ENCODE measurements around the gene KDM3A. TPM values are rescaled to one million over a fixed set of nuclear protein-coding genes. Genes with fewer than 3 reads are reported as not detected.

KDM3A gene
- total RNA-seq, 2 donors from 2014 or later = 24.6 to 56.6 TPM

GRCh38 chr2:86397986-86398385, 43.2 kb upstream of the KDM3A start:
- Histone ChIP-seq H3K4me1 (replicated peaks) (no peaks in the 10 kb centered on the region), H3K9me3 (no peaks in the 10 kb centered on the region), H3K4me3 (no peak overlapping the region), H3K27me3 (replicated peaks; ENCODE audit: insufficient read depth) (no peaks in the 10 kb centered on the region), H3K36me3 (no peaks in the 10 kb centered on the region), H3K27ac (no peak overlapping the region)
- WGBS = 63% methylated on average over 6 of the region's 6 CpGs
- intact Hi-C loops (cut with DNase I) = no loop called here
- no peak for DNase-seq (ENCODE audit: low spot score)
- TF ChIP-seq POLR2A (IDR thresholded peaks at IDR 0.05) (no peak), CTCF (IDR thresholded peaks at IDR 0.05) (no peak), POLR2AphosphoS5 (IDR thresholded peaks at IDR 0.05) (no peak)

- 86% methylated on average over 7 of the region's 7 CpGs for WGBS
- no peaks in the 10 kb centered on the region for H3K4me1 ChIP-seq (replicated peaks)
- no peak overlapping the region for H3K27ac ChIP-seq
- no peaks in the 10 kb centered on the region for H3K9me3 ChIP-seq
- intact Hi-C loops (cut with DNase I) = no loop called here
- H3K27me3 ChIP-seq (replicated peaks; ENCODE audit: insufficient read depth) = no peaks in the 10 kb centered on the region
- TF ChIP-seq POLR2AphosphoS5 (IDR thresholded peaks at IDR 0.05) = no peak
- no peak for TF ChIP-seq POLR2A (IDR thresholded peaks at IDR 0.05)
- TF ChIP-seq CTCF (IDR thresholded peaks at IDR 0.05) = no peak
- H3K36me3 ChIP-seq = no peaks in the 10 kb centered on the region
- no peak overlapping the region for H3K4me3 ChIP-seq
- no peak for DNase-seq (ENCODE audit: low spot score)
Observed at GRCh38 chr2:86398500-86399474, 42.4 kb upstream of the KDM3A start.

GRCh38 chr2:86400321-86400720, 40.9 kb upstream of the KDM3A start:
- DNase-seq (ENCODE audit: low spot score) = no peak
- intact Hi-C loops (cut with DNase I) = no loop called here
- Histone ChIP-seq H3K36me3 (no peaks in the 10 kb centered on the region), H3K27me3 (replicated peaks; ENCODE audit: insufficient read depth) (no peaks in the 10 kb centered on the region), H3K4me3 (no peak overlapping the region), H3K4me1 (replicated peaks) (no peaks in the 10 kb centered on the region), H3K27ac (no peak overlapping the region), H3K9me3 (no peaks in the 10 kb centered on the region)
- 86% methylated on average over 1 of the region's 1 CpG for WGBS
- no peak for TF ChIP-seq POLR2AphosphoS5 (IDR thresholded peaks at IDR 0.05)
- no peak for TF ChIP-seq CTCF (IDR thresholded peaks at IDR 0.05)
- no peak for TF ChIP-seq POLR2A (IDR thresholded peaks at IDR 0.05)

GRCh38 chr2:86410581-86410980, 30.6 kb upstream of the KDM3A start:
- intact Hi-C loops (cut with DNase I) = no loop called here
- H3K9me3 ChIP-seq = no peaks in the 10 kb centered on the region
- no peaks in the 10 kb centered on the region for H3K36me3 ChIP-seq
- H3K27ac ChIP-seq = no peak overlapping the region
- DNase-seq (ENCODE audit: low spot score) = no peak
- no peaks in the 10 kb centered on the region for H3K27me3 ChIP-seq (replicated peaks; ENCODE audit: insufficient read depth)
- no peak overlapping the region for H3K4me3 ChIP-seq
- TF ChIP-seq POLR2AphosphoS5 (IDR thresholded peaks at IDR 0.05) = no peak
- no peak for TF ChIP-seq CTCF (IDR thresholded peaks at IDR 0.05)
- no peak for TF ChIP-seq POLR2A (IDR thresholded peaks at IDR 0.05)
- no peaks in the 10 kb centered on the region for H3K4me1 ChIP-seq (replicated peaks)

GRCh38 chr2:86411396-86411795, 29.8 kb upstream of the KDM3A start:
- no peak for DNase-seq (ENCODE audit: low spot score)
- Histone ChIP-seq H3K36me3 (no peaks in the 10 kb centered on the region), H3K27me3 (replicated peaks; ENCODE audit: insufficient read depth) (no peaks in the 10 kb centered on the region), H3K4me1 (replicated peaks) (no peaks in the 10 kb centered on the region), H3K4me3 (no peak overlapping the region), H3K27ac (no peak overlapping the region), H3K9me3 (no peaks in the 10 kb centered on the region)
- intact Hi-C loops (cut with DNase I) = no loop called here
- TF ChIP-seq POLR2A (IDR thresholded peaks at IDR 0.05) (no peak), CTCF (IDR thresholded peaks at IDR 0.05) (no peak), POLR2AphosphoS5 (IDR thresholded peaks at IDR 0.05) (no peak)
- 69% methylated on average over 6 of the region's 6 CpGs for WGBS

All from prostate gland (tissue), 2 donors.